Measurements from ENCODE around the gene TAF12.
"Not testable (repeated sequence)": the region's sequence is repeated elsewhere in the genome, so short reads cannot be mapped to it uniquely, and the experiment has no call there.

Gene TAF12

DNA sequence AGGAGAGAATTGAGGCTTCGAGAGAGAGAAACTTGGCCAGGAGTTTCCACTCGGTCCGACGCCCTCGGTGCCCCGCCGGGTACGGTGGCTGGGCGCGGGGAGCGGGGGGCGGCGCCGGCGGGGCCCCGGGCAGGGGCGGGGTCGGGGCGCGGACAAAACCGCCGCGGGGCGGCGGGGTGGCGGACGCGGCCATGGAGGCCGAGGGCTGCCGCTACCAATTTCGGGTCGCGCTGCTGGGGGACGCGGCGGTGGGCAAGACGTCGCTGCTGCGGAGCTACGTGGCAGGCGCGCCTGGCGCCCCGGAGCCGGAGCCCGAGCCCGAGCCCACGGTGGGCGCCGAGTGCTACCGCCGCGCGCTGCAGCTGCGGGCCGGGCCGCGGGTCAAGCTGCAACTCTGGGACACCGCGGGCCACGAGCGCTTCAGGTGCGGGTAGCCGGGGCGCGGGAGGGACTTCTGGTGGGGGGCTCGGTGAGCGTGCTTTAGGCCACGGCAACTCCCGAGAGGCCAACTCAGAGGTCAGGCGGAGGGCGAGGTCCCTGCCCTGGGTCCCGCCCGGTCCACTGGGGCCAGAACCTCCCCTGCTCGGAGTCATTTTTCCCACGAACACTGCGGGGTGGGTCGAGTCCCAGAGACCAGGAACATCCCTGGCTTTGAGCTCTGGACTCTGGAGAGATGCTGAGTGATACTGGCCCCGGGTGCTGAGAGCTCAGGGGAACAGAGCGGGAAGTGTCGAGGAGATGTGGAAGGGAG is 50.4 kb downstream of the TAF12 start:
- no peak for DNase-seq (ENCODE audit: low read depth)
- H3K4me3 ChIP-seq (ENCODE audit: control insufficient read depth, low read depth, low read length): peak overlapping the region; percentile 53
- no peak for TF ChIP-seq CTCF (IDR thresholded peaks at IDR 0.05; ENCODE audit: control insufficient read depth, insufficient read depth, low read depth, low read length, missing control alignments)

DNA sequence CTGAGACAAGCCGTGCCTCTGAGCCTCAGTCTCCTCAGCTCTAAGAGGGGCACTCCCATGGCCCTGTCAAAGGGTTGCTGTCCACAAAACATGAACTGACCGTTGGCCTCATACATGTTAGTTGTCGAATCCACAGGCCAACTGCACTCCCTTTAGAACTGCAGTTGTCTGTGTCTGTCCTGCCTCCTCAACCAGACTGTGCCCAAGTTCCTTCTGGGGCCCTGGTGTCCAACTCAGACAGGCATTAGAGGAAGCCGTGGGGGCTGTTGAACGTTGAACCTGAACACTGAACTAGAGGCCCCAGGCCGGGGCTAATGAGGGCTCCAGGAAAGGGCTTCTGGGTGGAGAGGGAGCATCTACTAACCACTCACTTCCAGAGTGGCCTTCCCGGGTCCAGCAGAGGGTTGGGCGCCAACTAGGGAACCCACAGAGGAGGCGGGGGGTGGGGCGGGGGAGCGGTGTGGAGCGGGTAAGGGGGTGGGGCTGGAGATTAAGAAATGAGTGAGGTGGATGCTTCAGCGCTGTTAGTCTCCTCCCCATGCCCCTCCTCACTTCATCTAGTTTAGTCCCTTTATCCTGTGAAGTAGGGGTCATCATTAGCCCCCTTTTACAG is 51.1 kb downstream of the TAF12 start, which contains the start of gene RAB42:
RAB42 (plus strand) TSS at position 558 of the 613 bp plus-strand sequence. CDS start 247 bp downstream, outside the sequence.
- DNase-seq (ENCODE audit: low read depth): no peak
- no peak for TF ChIP-seq CTCF (IDR thresholded peaks at IDR 0.05; ENCODE audit: control insufficient read depth, insufficient read depth, low read depth, low read length, missing control alignments)
- peak within 1 kb of the TSS; percentile 53 for H3K4me3 ChIP-seq (ENCODE audit: control insufficient read depth, low read depth, low read length)

- not testable (repeated sequence) for H3K4me3 ChIP-seq (ENCODE audit: control insufficient read depth, low read depth, low read length); DNase-seq (ENCODE audit: low read depth)
Observed at GRCh38 chr1:28586585-28587391, 56.1 kb downstream of the TAF12 start.

GRCh38 chr1:28582248-28582615 is 60.6 kb downstream of the TAF12 start:
- TF ChIP-seq CTCF (IDR thresholded peaks at IDR 0.05; ENCODE audit: control insufficient read depth, insufficient read depth, low read depth, low read length, missing control alignments): no peak
- no peak for DNase-seq (ENCODE audit: low read depth)
- H3K4me3 ChIP-seq (ENCODE audit: control insufficient read depth, low read depth, low read length): peak overlapping the region; percentile 85

DNA sequence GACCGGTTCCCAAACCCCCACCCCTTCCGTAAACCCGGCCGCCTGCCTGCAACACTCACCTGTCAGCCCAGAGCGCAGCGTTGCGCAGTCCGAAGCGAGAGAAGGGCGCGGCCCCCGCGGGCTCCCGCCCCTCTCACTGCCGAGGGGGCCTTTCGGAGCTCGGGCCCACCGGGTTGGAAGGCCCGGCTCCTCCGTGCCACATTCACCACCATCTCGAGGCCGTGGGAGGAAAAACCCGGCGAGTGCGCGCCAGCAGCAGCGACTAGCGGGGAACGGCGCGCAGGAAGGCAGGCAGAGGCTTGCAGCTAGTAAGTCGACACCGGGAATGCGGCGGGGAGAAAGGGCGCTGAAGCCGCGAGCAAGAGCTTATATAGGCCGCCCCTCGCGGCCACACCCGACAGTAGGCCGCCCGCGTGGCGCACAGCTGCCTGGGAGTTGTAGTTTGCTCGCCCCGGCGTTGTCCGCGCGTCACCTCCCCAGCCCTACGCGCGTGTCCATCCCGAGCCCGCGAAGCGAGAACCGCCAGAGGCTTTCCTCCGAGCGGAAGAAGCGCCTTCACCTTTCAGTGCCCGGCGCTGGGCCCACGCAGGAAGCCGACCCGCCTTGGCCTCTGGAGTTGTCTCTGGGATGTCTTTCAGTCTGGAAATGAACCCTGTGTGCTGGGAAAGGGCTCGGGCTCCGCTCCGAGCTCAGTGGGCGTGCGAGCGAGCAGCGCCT is 61.2 kb downstream of the TAF12 start:
- TF ChIP-seq CTCF (IDR thresholded peaks at IDR 0.05; ENCODE audit: control insufficient read depth, insufficient read depth, low read depth, low read length, missing control alignments): no peak
- H3K4me3 ChIP-seq (ENCODE audit: control insufficient read depth, low read depth, low read length): peak overlapping the region; percentile 85
- DNase-seq (ENCODE audit: low read depth): peak; percentile 80

GRCh38 chr1:28580722-28581530 is 61.9 kb downstream of the TAF12 start:
- peak; percentile 17 for TF ChIP-seq CTCF (IDR thresholded peaks at IDR 0.05; ENCODE audit: control insufficient read depth, insufficient read depth, low read depth, low read length, missing control alignments)
- H3K4me3 ChIP-seq (ENCODE audit: control insufficient read depth, low read depth, low read length): peak overlapping the region; percentile 85
- DNase-seq (ENCODE audit: low read depth): no peak
